Liver (tissue), 9 donors: ENCODE data around the gene TRAPPC2L. TPM values are rescaled to one million over a fixed set of nuclear protein-coding genes. Genes with fewer than 3 reads are reported as not detected.

ENCODE experiments used
- DNase-seq: peaks from one replicate; pipeline ENCODE4 v3.0.0-alpha.2; 2017; ENCODE audit warnings: low spot score
- H3K27ac ChIP-seq, 2 donors: one replicate each; pipeline ENCODE4 v1.7.0; 2013; ENCODE audit warnings: inconsistent platforms in 2 of 2, low read length in 2 of 2, control low read depth in 1 of 2, low read depth in 1 of 2, mild to moderate bottlenecking in 1 of 2
- H3K27me3 ChIP-seq, 4 donors: one replicate each; pipeline versions ENCODE4 v1.6.1 to v1.7.0; 2013; ENCODE audit warnings: low read length in 3 of 4, inconsistent platforms in 1 of 4, mild to moderate bottlenecking in 1 of 4, moderate library complexity in 1 of 4; ENCODE audit not compliant: control insufficient read depth in 4 of 4, insufficient read depth in 4 of 4
- H3K36me3 ChIP-seq, 4 donors: one replicate each; pipeline versions ENCODE4 v1.6.1 to v1.7.0; 2013; ENCODE audit warnings: low read length in 3 of 4, mild to moderate bottlenecking in 3 of 4, low read depth in 1 of 4, moderate library complexity in 1 of 4; ENCODE audit not compliant: control insufficient read depth in 4 of 4, insufficient read depth in 3 of 4
- H3K4me1 ChIP-seq, 4 donors: one replicate each; pipeline versions ENCODE4 v1.6.1 to v1.7.0; 2013; ENCODE audit warnings: low read length in 3 of 4, mild to moderate bottlenecking in 3 of 4, moderate library complexity in 1 of 4; ENCODE audit not compliant: control insufficient read depth in 4 of 4, insufficient read depth in 4 of 4
- H3K4me3 ChIP-seq, 3 donors: one replicate each; pipeline versions ENCODE4 v1.6.1 to v1.7.0; 2013; ENCODE audit warnings: low read length in 3 of 3, control low read depth in 1 of 3, low read depth in 1 of 3, mild to moderate bottlenecking in 1 of 3
- H3K9ac ChIP-seq, 2 donors: one replicate each; pipeline ENCODE4 v1.7.0; 2013; ENCODE audit warnings: low read length in 2 of 2, mild to moderate bottlenecking in 2 of 2, moderate library complexity in 2 of 2, control low read depth in 1 of 2, low read depth in 1 of 2
- H3K9me3 ChIP-seq, 4 donors: one replicate each; pipeline versions ENCODE4 v1.6.1 to v1.7.0; 2013; ENCODE audit warnings: low read length in 3 of 4; ENCODE audit not compliant: control insufficient read depth in 4 of 4
- FOXA1 ChIP-seq: IDR thresholded peaks from 2 replicates; pipeline ENCODE4 v1.6.1; 2016; ENCODE audit warnings: antibody characterized with exemption
- FOXA2 ChIP-seq: IDR thresholded peaks from 2 replicates; pipeline ENCODE4 v1.6.1; 2016; ENCODE audit warnings: antibody characterized with exemption
- HNF4A ChIP-seq, 2 donors: conservative IDR thresholded peaks; 2 replicates each; pipeline ENCODE4 v1.6.1; 2016; ENCODE audit warnings: antibody characterized with exemption in 2 of 2, mild to moderate bottlenecking in 2 of 2
- HNF4G ChIP-seq: IDR thresholded peaks from 2 replicates; pipeline ENCODE4 v1.6.1; 2016; ENCODE audit warnings: antibody characterized with exemption
- JUND ChIP-seq, 2 donors: IDR thresholded peaks; 2 replicates each; pipeline ENCODE4 v1.6.1; 2016; ENCODE audit warnings: antibody characterized with exemption in 2 of 2
- RXRA ChIP-seq, 2 donors: IDR thresholded peaks; 2 replicates each; pipeline ENCODE4 v1.6.1; 2017 to 2018; ENCODE audit warnings: antibody characterized with exemption in 2 of 2, mild to moderate bottlenecking in 1 of 2
- SP1 ChIP-seq: IDR thresholded peaks from 2 replicates; pipeline ENCODE4 v1.6.1; 2018; ENCODE audit warnings: antibody characterized with exemption, mild to moderate bottlenecking
- TAF1 ChIP-seq: conservative IDR thresholded peaks from 2 replicates; pipeline ENCODE4 v1.6.1; 2016; ENCODE audit warnings: antibody characterized with exemption, mild to moderate bottlenecking
- YY1 ChIP-seq: IDR thresholded peaks from 2 replicates; pipeline ENCODE4 v1.6.1; 2016; ENCODE audit warnings: antibody characterized with exemption, mild to moderate bottlenecking
- WGBS: extraction: QIAGEN DNeasy Blood & Tissue Kit; methylation state at CpG from one replicate; pipeline ENCODE4 v1.1.7; 2013; 5-methylcytosine and 5-hydroxymethylcytosine counted together
- polyA plus RNA-seq, 2 donors: library from polyadenylated mRNA; stranded (reverse) in 1 of 2; unstranded in 1 of 2; fragments of 200-250 nt in 1 of 2; fragments of >200 nt in 1 of 2; fragmentation: Nextera tagmentation in 1 of 2; extraction: Ambion mirVana in 1 of 2; gene quantifications; one replicate each; pipeline versions ENCODE4 v1.2.1 to v1.2.3, GENCODE V29; 2013 to 2015
- total RNA-seq, 2 donors: library from RNA; depleted of rRNA; stranded (reverse); fragments of >200 nt; gene quantifications; one replicate each; pipeline ENCODE4 v1.2.3, GENCODE V29; 2014
- TF ChIP-seq, protein P1 (sequence below): fragments of 150-350 bp; IDR thresholded peaks from 2 replicates; pipeline ENCODE4 v1.5.1; 2017; ENCODE audit warnings: improper control_type of control experiment, low read depth, low read length; ENCODE audit not compliant: missing input control
- TF ChIP-seq, protein P2 (sequence below): IDR thresholded peaks from 2 replicates; pipeline ENCODE4 v1.6.1; 2016; ENCODE audit warnings: antibody characterized with exemption
- TF ChIP-seq, protein P3 (sequence below): IDR thresholded peaks from 2 replicates; pipeline ENCODE4 v1.6.1; 2016; ENCODE audit warnings: antibody characterized with exemption
- TF ChIP-seq, protein P4 (sequence below): IDR thresholded peaks from 2 replicates; pipeline ENCODE4 v1.6.1; 2016; ENCODE audit warnings: antibody characterized with exemption
- TF ChIP-seq, protein P5 (sequence below): IDR thresholded peaks from 2 replicates; pipeline ENCODE4 v1.6.1; 2016; ENCODE audit warnings: antibody characterized with exemption, mild to moderate bottlenecking
- donor health status: healthy.
- donor health status: healthy.
- donor health status: healthy.
- donor health status: healthy.
- donor health status: healthy.

The TRAPPC2L gene
- total and polyA plus RNA-seq, 4 donors, result 16.3 to 59.4 (median 22.2) TPM

DNA sequence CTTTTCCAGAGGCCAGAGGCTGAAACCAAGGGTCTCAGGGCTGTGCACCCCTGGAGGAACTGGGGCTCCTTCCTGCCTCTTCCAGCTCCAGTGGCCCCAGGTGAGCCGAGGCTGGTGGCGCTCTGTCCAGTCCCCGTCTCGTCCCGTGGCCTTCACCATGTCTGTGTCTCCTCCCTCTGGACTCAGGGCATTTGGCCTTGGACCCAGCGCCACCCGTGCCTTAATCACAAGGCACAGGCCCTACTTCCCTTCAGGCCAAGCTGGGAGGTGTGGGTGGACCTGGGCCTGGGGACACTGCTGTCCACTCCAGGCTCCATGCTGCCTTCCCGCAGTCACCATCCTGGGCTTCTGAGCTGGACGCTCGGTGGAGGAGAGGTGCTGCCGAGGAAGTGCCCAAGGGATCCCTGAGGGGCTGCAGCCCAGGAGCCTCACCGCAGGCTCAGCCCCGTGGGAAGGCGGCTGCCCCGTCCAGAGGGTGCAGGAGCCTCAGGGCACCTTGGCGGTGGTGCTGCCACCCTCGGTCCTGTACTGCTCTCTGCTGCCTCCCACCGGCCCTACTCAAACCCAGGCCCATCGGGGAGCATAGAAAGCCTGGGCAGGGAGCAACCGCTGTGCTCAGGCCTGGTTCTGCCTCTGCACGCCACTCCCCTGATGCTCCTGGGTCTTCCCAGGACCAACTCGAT lies 35.6 kb upstream of the TRAPPC2L start:
- Histone ChIP-seq H3K36me3 (peaks cover 0 to 19% (median 4%) of the 10 kb centered on the region in 4 donors), H3K9ac (no peak overlapping the region), H3K27ac (no peak overlapping the region), H3K4me1 (no peaks in the 10 kb centered on the region), H3K9me3 (no peaks in the 10 kb centered on the region), H3K4me3 (no peak overlapping the region), H3K27me3 (no peaks in the 10 kb centered on the region)
- WGBS, result 90% methylated on average over 22 of the region's 22 CpGs
- DNase-seq, result no peak
- TF ChIP-seq, protein P1, sequence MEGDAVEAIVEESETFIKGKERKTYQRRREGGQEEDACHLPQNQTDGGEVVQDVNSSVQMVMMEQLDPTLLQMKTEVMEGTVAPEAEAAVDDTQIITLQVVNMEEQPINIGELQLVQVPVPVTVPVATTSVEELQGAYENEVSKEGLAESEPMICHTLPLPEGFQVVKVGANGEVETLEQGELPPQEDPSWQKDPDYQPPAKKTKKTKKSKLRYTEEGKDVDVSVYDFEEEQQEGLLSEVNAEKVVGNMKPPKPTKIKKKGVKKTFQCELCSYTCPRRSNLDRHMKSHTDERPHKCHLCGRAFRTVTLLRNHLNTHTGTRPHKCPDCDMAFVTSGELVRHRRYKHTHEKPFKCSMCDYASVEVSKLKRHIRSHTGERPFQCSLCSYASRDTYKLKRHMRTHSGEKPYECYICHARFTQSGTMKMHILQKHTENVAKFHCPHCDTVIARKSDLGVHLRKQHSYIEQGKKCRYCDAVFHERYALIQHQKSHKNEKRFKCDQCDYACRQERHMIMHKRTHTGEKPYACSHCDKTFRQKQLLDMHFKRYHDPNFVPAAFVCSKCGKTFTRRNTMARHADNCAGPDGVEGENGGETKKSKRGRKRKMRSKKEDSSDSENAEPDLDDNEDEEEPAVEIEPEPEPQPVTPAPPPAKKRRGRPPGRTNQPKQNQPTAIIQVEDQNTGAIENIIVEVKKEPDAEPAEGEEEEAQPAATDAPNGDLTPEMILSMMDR, result no peak
- TF ChIP-seq, protein P2, sequence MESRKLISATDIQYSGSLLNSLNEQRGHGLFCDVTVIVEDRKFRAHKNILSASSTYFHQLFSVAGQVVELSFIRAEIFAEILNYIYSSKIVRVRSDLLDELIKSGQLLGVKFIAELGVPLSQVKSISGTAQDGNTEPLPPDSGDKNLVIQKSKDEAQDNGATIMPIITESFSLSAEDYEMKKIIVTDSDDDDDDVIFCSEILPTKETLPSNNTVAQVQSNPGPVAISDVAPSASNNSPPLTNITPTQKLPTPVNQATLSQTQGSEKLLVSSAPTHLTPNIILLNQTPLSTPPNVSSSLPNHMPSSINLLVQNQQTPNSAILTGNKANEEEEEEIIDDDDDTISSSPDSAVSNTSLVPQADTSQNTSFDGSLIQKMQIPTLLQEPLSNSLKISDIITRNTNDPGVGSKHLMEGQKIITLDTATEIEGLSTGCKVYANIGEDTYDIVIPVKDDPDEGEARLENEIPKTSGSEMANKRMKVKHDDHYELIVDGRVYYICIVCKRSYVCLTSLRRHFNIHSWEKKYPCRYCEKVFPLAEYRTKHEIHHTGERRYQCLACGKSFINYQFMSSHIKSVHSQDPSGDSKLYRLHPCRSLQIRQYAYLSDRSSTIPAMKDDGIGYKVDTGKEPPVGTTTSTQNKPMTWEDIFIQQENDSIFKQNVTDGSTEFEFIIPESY, result no peak
- TF ChIP-seq RXRA (IDR thresholded peaks at IDR 0.05) (no peak), HNF4A (conservative IDR thresholded peaks at IDR 0.05) (no peak), SP1 (no peak), HNF4G (no peak), TAF1 (no peak), FOXA1 (no peak)
- TF ChIP-seq, protein P3, sequence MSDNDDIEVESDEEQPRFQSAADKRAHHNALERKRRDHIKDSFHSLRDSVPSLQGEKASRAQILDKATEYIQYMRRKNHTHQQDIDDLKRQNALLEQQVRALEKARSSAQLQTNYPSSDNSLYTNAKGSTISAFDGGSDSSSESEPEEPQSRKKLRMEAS, result no peak
- TF ChIP-seq, protein P4, sequence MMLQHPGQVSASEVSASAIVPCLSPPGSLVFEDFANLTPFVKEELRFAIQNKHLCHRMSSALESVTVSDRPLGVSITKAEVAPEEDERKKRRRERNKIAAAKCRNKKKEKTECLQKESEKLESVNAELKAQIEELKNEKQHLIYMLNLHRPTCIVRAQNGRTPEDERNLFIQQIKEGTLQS, result no peak

DNA sequence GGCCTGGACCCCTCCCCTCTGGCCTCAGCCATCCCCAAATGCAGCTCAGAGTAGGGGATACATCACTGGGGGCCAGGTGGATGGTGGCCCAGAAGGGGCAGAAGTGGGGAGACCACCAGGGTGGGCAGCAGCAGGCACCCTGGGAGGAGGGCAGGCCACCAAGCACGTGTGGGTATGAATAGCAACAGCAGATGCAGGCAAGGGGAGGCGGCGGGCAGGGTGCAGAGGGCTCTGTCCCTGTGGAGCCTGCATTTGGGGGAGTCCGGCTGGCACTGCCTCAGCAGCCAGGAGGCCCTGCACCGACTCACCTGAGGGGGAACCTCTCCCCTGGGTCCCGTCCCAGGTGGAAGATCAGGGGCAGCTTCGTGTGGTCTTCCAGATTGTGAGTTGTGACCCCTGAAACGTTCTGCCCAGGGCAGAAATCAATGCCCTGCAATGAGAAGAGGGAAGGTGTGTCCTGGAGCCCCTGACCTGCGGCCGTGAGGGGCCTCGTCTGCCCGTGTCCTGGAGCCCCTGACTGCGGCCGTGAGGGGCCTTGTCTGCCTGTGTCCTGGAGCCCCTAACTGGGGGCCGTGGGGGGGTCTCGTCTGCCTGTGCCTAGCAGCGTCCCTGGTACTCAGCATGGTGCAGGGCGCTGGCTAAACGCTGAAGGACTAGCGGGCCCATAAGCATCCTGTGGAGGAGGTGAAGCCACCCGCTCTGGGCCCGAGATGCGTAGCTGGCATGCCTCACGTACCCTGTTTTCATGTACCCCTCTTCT lies 34.5 kb upstream of the TRAPPC2L start:
- WGBS, result 94% methylated on average over 24 of the region's 24 CpGs
- H3K27me3 ChIP-seq, result no peaks in the 10 kb centered on the region

More for the DNA sequence above, 34.5 kb upstream of the TRAPPC2L start:
- TF ChIP-seq SP1 (no peak), JUND (IDR thresholded peaks at IDR 0.05) (no peak), RXRA (IDR thresholded peaks at IDR 0.05) (no peak), TAF1 (no peak), YY1 (no peak), FOXA2 (no peak), FOXA1 (no peak), HNF4A (conservative IDR thresholded peaks at IDR 0.05) (no peak), HNF4G (no peak)
- TF ChIP-seq, protein P1, result no peak
- TF ChIP-seq, protein P2, result no peak
- TF ChIP-seq, protein P4, result no peak
- TF ChIP-seq, protein P3, result no peak
- TF ChIP-seq, protein P5, sequence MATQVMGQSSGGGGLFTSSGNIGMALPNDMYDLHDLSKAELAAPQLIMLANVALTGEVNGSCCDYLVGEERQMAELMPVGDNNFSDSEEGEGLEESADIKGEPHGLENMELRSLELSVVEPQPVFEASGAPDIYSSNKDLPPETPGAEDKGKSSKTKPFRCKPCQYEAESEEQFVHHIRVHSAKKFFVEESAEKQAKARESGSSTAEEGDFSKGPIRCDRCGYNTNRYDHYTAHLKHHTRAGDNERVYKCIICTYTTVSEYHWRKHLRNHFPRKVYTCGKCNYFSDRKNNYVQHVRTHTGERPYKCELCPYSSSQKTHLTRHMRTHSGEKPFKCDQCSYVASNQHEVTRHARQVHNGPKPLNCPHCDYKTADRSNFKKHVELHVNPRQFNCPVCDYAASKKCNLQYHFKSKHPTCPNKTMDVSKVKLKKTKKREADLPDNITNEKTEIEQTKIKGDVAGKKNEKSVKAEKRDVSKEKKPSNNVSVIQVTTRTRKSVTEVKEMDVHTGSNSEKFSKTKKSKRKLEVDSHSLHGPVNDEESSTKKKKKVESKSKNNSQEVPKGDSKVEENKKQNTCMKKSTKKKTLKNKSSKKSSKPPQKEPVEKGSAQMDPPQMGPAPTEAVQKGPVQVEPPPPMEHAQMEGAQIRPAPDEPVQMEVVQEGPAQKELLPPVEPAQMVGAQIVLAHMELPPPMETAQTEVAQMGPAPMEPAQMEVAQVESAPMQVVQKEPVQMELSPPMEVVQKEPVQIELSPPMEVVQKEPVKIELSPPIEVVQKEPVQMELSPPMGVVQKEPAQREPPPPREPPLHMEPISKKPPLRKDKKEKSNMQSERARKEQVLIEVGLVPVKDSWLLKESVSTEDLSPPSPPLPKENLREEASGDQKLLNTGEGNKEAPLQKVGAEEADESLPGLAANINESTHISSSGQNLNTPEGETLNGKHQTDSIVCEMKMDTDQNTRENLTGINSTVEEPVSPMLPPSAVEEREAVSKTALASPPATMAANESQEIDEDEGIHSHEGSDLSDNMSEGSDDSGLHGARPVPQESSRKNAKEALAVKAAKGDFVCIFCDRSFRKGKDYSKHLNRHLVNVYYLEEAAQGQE, result no peak
- Histone ChIP-seq H3K9me3 (no peaks in the 10 kb centered on the region), H3K4me1 (no peaks in the 10 kb centered on the region), H3K27ac (no peak overlapping the region), H3K9ac (no peak overlapping the region), H3K4me3 (no peak overlapping the region), H3K36me3 (peaks cover 0 to 19% (median 5%) of the 10 kb centered on the region in 4 donors)
- DNase-seq, result no peak
